Measurements from ENCODE around the gene TTN.

Gene TTN

DNA sequence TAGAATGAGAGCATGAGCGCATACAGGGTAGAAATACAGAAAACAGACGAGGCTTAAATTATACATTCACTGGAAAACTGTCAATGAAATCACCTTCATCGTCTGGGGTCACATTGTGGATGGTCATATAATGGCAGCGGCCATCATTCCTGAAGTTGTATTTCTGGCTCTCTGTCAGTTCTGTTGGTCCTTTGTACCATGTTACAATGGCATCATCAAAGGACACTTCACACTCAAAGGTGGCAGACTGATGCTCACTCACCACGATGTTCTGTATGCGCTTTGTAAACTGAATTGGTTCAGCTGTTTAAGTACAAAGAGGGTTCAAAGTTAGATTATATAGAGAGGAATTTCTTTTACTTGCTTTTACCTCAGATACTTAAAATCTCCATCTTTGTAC is 104.9 kb downstream of the TTN start:
- ChIA-PET CTCF (interaction anchor here (0.9 kb wide), 1 partner anchor 11 kb away, joined by 3 read pairs; no protein-coding TSS in a partner anchor), POLR2A (ENCODE audit: low non-redundant PET) (no interaction called here)
- DNase-seq (ENCODE audit: low spot score) = no peak
- TF ChIP-seq, protein P1, sequence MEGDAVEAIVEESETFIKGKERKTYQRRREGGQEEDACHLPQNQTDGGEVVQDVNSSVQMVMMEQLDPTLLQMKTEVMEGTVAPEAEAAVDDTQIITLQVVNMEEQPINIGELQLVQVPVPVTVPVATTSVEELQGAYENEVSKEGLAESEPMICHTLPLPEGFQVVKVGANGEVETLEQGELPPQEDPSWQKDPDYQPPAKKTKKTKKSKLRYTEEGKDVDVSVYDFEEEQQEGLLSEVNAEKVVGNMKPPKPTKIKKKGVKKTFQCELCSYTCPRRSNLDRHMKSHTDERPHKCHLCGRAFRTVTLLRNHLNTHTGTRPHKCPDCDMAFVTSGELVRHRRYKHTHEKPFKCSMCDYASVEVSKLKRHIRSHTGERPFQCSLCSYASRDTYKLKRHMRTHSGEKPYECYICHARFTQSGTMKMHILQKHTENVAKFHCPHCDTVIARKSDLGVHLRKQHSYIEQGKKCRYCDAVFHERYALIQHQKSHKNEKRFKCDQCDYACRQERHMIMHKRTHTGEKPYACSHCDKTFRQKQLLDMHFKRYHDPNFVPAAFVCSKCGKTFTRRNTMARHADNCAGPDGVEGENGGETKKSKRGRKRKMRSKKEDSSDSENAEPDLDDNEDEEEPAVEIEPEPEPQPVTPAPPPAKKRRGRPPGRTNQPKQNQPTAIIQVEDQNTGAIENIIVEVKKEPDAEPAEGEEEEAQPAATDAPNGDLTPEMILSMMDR (conservative IDR thresholded peaks at IDR 0.05; ENCODE audit: low read depth) = no peak
- no peak overlapping the region for H3K27ac ChIP-seq

DNA sequence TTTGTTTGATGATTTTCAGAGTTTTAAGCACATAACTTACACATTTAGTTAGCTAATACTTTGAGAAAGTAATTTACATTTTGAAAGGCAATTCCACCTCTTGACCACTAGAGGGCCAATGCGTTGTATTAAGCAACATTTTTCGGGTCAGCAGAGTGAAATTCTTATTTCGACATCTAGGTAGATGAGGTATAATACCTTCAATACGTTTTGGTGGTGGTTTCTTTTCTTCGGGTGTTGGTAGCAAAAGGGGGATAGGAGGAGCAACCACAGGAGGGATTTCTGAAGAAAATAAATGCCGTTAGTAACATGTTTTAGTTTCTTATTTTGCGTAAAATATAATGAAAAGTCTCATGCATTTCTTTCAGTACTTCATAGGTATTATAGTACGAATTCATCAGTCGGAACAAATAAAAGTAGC is 106.3 kb downstream of the TTN start:
- TF ChIP-seq, protein P1 (conservative IDR thresholded peaks at IDR 0.05; ENCODE audit: low read depth) = peak; percentile 87
- DNase-seq (ENCODE audit: low spot score) = peak; percentile 29
- ChIA-PET CTCF (interaction anchor here (0.6 to 1.0 kb wide), 4 partner anchors 9 to 295 kb away, joined by 3 to 6 read pairs (median 4); no protein-coding TSS in a partner anchor), POLR2A (ENCODE audit: low non-redundant PET) (no interaction called here)
- no peak overlapping the region for H3K27ac ChIP-seq

DNA sequence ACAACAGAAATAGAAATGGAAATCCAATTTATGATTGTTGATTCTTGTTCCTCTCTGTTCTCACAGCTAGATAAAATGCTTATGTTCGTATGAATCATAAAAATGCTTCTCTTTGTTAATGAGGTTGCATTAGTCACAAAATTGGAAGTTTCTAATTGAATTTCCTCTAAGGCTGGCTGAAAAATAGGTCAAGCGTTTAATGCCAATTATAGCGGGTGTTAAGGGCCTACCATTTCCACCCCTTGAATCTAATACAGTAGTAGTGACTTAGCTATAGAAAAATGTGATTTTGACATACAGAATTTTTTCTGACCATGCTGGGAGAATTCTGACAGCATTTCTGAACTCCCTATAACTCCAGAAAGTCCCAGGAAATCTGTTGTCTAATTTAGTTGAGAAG is 107.1 kb downstream of the TTN start:
- no peak for DNase-seq (ENCODE audit: low spot score)
- H3K27ac ChIP-seq = no peak overlapping the region
- ChIA-PET POLR2A (ENCODE audit: low non-redundant PET) (no interaction called here), CTCF (interaction anchor here (0.6 to 1.0 kb wide), 5 partner anchors 8 to 435 kb away, joined by 3 to 6 read pairs (median 5); no protein-coding TSS in a partner anchor)
- TF ChIP-seq, protein P1 (conservative IDR thresholded peaks at IDR 0.05; ENCODE audit: low read depth) = no peak

DNA sequence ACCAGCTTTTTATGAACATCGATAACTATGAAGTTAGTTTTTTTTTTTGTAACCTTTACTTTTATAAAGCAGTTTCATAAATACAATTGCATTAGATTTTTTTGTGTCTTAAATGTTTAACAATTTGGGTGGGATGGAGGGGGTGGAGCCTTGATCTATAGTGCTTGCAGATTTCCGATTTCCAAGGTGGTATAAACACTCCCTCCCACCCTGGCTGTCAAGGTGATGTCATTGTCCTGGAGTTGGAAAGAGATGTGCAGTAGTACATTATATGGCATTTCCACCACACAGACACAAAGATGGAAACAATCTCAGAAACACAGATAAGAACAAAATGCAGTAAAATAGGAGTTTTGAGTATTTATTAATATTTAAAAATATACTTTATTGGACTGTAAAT is 114.4 kb downstream of the TTN start:
- POLR2A ChIA-PET (ENCODE audit: low non-redundant PET) = no interaction called here
- no peak overlapping the region for H3K27ac ChIP-seq
- DNase-seq (ENCODE audit: low spot score) = no peak
- CTCF ChIA-PET = interaction anchor here (0.6 kb wide), 1 partner anchor 49 kb away, joined by 3 read pairs; no protein-coding TSS in a partner anchor
- TF ChIP-seq, protein P1 (conservative IDR thresholded peaks at IDR 0.05; ENCODE audit: low read depth) = no peak

DNA sequence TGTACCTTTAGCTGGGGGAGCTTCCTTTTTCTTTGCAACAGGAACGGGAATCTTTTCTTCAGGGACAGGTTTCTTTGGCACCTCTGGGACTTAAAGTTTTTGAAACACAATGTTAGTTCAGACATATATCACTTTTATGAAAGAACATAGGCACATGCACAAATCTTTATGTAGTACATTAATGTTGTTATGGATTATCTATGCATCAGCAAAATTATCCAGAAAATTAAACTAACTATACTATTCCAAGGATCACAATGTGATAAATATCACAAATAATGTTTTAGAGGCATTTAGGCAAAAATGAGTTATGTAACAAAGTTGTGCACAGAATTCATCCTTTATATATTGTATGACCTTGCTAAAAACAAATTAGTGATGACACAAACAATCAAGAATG is 117.4 kb downstream of the TTN start:
- H3K27ac ChIP-seq = no peak overlapping the region
- no peak for DNase-seq (ENCODE audit: low spot score)
- CTCF ChIA-PET = interaction anchor here (1.2 kb wide), 1 partner anchor 11 kb away, joined by 5 read pairs; no protein-coding TSS in a partner anchor
- POLR2A ChIA-PET (ENCODE audit: low non-redundant PET) = no interaction called here
- TF ChIP-seq, protein P1 (conservative IDR thresholded peaks at IDR 0.05; ENCODE audit: low read depth) = no peak

DNA sequence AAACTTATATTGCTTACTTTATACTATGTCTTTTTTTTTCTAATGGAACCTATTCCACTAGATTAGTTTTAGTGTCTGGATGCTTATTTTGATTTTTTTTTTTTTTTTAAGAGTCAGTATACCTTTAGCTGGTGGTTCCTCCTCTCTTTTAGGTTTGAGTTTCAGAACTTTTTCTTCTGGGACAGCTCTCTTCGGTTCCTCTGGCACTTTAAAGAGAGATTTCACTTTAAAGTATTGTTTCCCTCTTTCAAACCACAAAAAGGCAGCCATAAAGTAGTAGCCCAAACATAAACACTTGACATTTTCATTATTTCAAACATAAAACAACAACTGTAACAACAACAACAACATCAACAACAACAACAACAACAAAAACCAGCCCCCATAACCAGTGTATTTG is 123.3 kb downstream of the TTN start:
- ChIA-PET CTCF (no interaction called here), POLR2A (ENCODE audit: low non-redundant PET) (no interaction called here)
- DNase-seq (ENCODE audit: low spot score) = no peak
- no peak overlapping the region for H3K27ac ChIP-seq
- TF ChIP-seq, protein P1 (conservative IDR thresholded peaks at IDR 0.05; ENCODE audit: low read depth) = no peak
